A673 (cell line): ENCODE results near the gene MRPL48.

Experiments
- EZH2 ChIP-seq: fragments of 200-600 bp; sonication (generic); IDR thresholded peaks from 2 replicates; pipeline ENCODE4 v1.6.1; 2017; ENCODE audit warnings: borderline replicate concordance, low read depth, mild to moderate bottlenecking, mixed read lengths, antibody characterized with exemption, low read length; ENCODE audit not compliant: poor library complexity, severe bottlenecking
- TF ChIP-seq, protein P1 (sequence below): fragments of 300-800, 200-600 bp; sonication (generic); conservative IDR thresholded peaks from 2 replicates; pipeline ENCODE4 v1.5.1; 2017; ENCODE audit warnings: low read depth, mild to moderate bottlenecking, antibody characterized with exemption, low read length, moderate library complexity, mixed read lengths

- TF ChIP-seq, protein P1, sequence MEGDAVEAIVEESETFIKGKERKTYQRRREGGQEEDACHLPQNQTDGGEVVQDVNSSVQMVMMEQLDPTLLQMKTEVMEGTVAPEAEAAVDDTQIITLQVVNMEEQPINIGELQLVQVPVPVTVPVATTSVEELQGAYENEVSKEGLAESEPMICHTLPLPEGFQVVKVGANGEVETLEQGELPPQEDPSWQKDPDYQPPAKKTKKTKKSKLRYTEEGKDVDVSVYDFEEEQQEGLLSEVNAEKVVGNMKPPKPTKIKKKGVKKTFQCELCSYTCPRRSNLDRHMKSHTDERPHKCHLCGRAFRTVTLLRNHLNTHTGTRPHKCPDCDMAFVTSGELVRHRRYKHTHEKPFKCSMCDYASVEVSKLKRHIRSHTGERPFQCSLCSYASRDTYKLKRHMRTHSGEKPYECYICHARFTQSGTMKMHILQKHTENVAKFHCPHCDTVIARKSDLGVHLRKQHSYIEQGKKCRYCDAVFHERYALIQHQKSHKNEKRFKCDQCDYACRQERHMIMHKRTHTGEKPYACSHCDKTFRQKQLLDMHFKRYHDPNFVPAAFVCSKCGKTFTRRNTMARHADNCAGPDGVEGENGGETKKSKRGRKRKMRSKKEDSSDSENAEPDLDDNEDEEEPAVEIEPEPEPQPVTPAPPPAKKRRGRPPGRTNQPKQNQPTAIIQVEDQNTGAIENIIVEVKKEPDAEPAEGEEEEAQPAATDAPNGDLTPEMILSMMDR = no peak
- TF ChIP-seq EZH2 = no peak
Measured at GRCh38 chr11:73808052-73808451, 20.4 kb downstream of the MRPL48 start.
